Measurements from ENCODE around the gene ABCC4.

ABCC4 gene

DNA sequence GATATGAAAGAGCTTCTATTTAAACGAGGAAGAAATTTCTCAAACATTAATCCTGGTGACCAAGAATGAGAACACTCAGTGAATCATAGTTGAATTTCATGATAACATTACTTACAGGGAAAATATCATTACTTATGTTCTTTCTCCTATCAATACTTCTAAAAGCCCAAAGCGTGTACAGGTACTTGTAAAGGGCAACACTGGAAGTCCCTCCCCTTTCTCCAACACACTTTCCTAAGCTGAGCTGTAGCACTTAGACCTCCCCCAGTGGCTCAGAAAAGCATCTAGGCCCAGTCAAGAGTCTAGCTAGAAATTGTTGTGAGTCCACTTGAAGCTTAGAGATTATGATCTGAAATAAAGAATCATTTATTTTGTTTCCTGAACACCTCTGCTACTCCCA, 150.7 kb downstream of the ABCC4 start:
- CTCF ChIA-PET: no interaction called here

DNA sequence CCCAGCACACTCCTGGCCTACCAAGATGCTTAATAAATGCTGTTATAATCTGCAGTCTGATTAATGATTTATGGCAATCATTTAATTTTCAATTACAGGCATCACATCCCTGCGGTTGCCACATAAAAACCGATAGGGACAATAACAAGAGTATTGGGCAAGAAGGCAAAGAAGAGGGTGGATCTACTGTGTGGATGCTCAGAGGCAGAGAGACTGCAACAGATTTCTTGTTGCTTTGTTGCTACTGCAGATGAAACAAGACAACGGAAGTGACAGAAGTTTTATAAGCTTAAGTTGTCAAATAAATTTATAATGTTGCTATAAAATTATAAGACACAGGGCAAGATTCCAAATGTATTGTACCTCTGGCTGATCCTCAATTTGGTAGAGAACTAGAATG, 154.8 kb downstream of the ABCC4 start:
- no peak for DNase-seq (ENCODE audit: extremely low spot score)
- CTCF ChIA-PET: no interaction called here
- no peak for TF ChIP-seq CTBP1 (IDR thresholded peaks at IDR 0.05; ENCODE audit: borderline replicate concordance)
- no peak for TF ChIP-seq LEF1 (IDR thresholded peaks at IDR 0.05; ENCODE audit: borderline replicate concordance)
- TF ChIP-seq ARNT (IDR thresholded peaks at IDR 0.05): no peak
- no peak for TF ChIP-seq ZNF384 (IDR thresholded peaks at IDR 0.05)
- no peak for TF ChIP-seq SP1 (IDR thresholded peaks at IDR 0.05)
- TF ChIP-seq SUZ12 (IDR thresholded peaks at IDR 0.05): no peak
- no peak for TF ChIP-seq FOXA1 (IDR thresholded peaks at IDR 0.05)
- no peak for TF ChIP-seq ELF4 (IDR thresholded peaks at IDR 0.05)
- TF ChIP-seq, protein P1, sequence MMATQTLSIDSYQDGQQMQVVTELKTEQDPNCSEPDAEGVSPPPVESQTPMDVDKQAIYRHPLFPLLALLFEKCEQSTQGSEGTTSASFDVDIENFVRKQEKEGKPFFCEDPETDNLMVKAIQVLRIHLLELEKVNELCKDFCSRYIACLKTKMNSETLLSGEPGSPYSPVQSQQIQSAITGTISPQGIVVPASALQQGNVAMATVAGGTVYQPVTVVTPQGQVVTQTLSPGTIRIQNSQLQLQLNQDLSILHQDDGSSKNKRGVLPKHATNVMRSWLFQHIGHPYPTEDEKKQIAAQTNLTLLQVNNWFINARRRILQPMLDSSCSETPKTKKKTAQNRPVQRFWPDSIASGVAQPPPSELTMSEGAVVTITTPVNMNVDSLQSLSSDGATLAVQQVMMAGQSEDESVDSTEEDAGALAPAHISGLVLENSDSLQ (IDR thresholded peaks at IDR 0.05): no peak
- TF ChIP-seq L3MBTL2 (conservative IDR thresholded peaks at IDR 0.05): no peak
- no peak for TF ChIP-seq FOXM1 (IDR thresholded peaks at IDR 0.05; ENCODE audit: borderline replicate concordance)
- TF ChIP-seq HDGF (IDR thresholded peaks at IDR 0.05; ENCODE audit: borderline replicate concordance): no peak
- TF ChIP-seq TARDBP (IDR thresholded peaks at IDR 0.05): no peak
- no peak for TF ChIP-seq NFRKB (IDR thresholded peaks at IDR 0.05)
- TF ChIP-seq FOXK2 (IDR thresholded peaks at IDR 0.05): no peak
- no peak for TF ChIP-seq BHLHE40 (IDR thresholded peaks at IDR 0.05; ENCODE audit: borderline replicate concordance)
- POLR2A ChIA-PET: no interaction called here

More for the DNA sequence above, 150.7 kb downstream of the ABCC4 start:
- POLR2A ChIA-PET: no interaction called here
- no peak for DNase-seq (ENCODE audit: extremely low spot score)
- TF ChIP-seq ARNT (IDR thresholded peaks at IDR 0.05) (no peak), ELF4 (IDR thresholded peaks at IDR 0.05) (no peak), SUZ12 (IDR thresholded peaks at IDR 0.05) (no peak), TARDBP (IDR thresholded peaks at IDR 0.05) (no peak), NFRKB (IDR thresholded peaks at IDR 0.05) (no peak), FOXM1 (IDR thresholded peaks at IDR 0.05; ENCODE audit: borderline replicate concordance) (no peak), ZNF384 (IDR thresholded peaks at IDR 0.05) (no peak), CTBP1 (IDR thresholded peaks at IDR 0.05; ENCODE audit: borderline replicate concordance) (no peak), L3MBTL2 (conservative IDR thresholded peaks at IDR 0.05) (no peak)
- TF ChIP-seq, protein P1 (IDR thresholded peaks at IDR 0.05): no peak

DNA sequence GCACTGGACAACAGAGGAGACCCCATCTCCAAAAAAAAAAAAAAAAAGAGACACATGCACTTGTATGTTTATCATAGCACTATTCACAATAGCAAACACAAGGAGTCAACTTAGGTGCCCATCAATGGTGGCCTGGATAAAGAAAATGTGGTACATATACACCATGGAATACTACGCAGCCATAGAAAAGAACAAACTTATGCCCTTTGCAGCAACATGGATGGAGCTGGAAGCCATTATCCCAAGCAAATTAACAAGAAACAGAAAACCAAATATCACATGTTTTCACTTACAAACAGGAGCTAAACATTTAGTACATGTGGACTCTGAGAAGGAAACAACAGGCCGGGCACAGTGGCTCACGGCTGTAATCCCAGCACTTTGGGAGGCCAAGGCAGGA, 155.7 kb downstream of the ABCC4 start:
- TF ChIP-seq FOXK2 (IDR thresholded peaks at IDR 0.05) (no peak), BHLHE40 (IDR thresholded peaks at IDR 0.05; ENCODE audit: borderline replicate concordance) (no peak), ARNT (IDR thresholded peaks at IDR 0.05) (no peak), ELF4 (IDR thresholded peaks at IDR 0.05) (no peak), L3MBTL2 (conservative IDR thresholded peaks at IDR 0.05) (no peak), TARDBP (IDR thresholded peaks at IDR 0.05) (no peak), CTBP1 (IDR thresholded peaks at IDR 0.05; ENCODE audit: borderline replicate concordance) (no peak), HDGF (IDR thresholded peaks at IDR 0.05; ENCODE audit: borderline replicate concordance) (no peak), FOXM1 (IDR thresholded peaks at IDR 0.05; ENCODE audit: borderline replicate concordance) (no peak), LEF1 (IDR thresholded peaks at IDR 0.05; ENCODE audit: borderline replicate concordance) (no peak), FOXA1 (IDR thresholded peaks at IDR 0.05) (no peak), SP1 (IDR thresholded peaks at IDR 0.05) (no peak), NFRKB (IDR thresholded peaks at IDR 0.05) (no peak), SUZ12 (IDR thresholded peaks at IDR 0.05) (no peak), ZNF384 (IDR thresholded peaks at IDR 0.05) (no peak)
- TF ChIP-seq, protein P1 (IDR thresholded peaks at IDR 0.05): no peak
- CTCF ChIA-PET: interaction anchor here (0.7 kb wide), 1 partner anchor 316 kb away, joined by 3 read pairs; no protein-coding TSS in a partner anchor
- POLR2A ChIA-PET: no interaction called here
- no peak for DNase-seq (ENCODE audit: extremely low spot score)

DNA sequence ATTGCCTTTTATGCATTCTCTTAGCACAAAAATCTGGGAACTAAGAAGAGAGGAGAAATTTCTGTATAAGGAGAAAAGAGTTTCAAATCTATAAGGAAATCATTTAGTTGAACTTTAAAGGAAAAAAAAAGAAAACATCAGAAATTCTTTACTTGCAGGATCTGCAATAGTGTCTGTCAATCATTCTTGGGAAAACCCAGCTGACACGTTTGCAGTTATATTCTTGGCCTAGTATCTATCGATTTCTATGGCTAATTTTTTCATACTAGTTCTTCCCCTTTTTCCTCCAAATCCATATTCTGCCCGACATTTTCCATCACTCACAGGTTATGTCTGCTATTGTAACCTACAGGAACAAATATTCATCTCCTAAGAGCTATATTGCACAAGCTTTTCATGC, 160.7 kb downstream of the ABCC4 start:
- ChIA-PET CTCF (no interaction called here), POLR2A (no interaction called here)
- no peak for DNase-seq (ENCODE audit: extremely low spot score)
- TF ChIP-seq, protein P1 (IDR thresholded peaks at IDR 0.05): peak; percentile 27; the same call in 1 of the 2 replicates
- TF ChIP-seq SUZ12 (IDR thresholded peaks at IDR 0.05) (no peak), FOXA1 (IDR thresholded peaks at IDR 0.05) (no peak)

DNA sequence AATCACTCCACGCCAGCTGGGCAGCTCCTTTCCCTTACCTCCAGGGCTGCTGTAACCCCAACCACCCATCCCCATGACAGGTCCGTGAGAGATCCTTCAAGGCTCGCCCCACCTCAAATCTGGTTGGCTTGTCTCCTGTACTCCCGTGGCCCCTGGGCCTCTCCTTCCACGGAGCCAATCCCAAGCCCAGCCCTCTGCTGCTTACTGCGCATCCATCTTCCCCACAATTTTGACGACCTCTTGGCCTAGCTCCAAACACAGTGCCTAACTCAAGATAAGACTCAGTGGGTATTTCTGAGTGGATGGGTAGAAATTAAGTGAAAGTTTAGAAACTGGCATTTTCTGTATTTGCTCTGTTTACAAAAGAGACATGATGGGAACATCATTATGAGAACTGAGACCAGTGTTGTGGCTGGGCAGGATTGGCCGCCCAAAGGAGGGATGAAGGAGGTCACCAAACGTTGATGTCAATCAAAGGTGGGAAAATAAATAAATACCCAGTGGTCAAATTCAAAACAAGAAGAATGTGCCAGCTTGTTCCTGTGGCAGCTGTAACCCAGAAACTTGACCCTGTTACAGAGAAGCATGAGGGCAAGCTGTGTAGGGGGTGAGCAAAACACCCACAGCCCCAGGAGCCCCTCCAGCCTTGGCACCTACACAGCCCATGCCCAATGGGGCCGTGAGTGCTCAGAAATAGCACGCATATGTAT, 162.2 kb downstream of the ABCC4 start:
- TF ChIP-seq TARDBP (IDR thresholded peaks at IDR 0.05): no peak
- TF ChIP-seq L3MBTL2 (conservative IDR thresholded peaks at IDR 0.05): no peak
- no peak for TF ChIP-seq BHLHE40 (IDR thresholded peaks at IDR 0.05; ENCODE audit: borderline replicate concordance)
- TF ChIP-seq NFRKB (IDR thresholded peaks at IDR 0.05): no peak
- TF ChIP-seq, protein P1 (IDR thresholded peaks at IDR 0.05): no peak
- TF ChIP-seq SUZ12 (IDR thresholded peaks at IDR 0.05): no peak
- no peak for TF ChIP-seq LEF1 (IDR thresholded peaks at IDR 0.05; ENCODE audit: borderline replicate concordance)
- no peak for TF ChIP-seq FOXM1 (IDR thresholded peaks at IDR 0.05; ENCODE audit: borderline replicate concordance)
- no peak for TF ChIP-seq ARNT (IDR thresholded peaks at IDR 0.05)
- no peak for TF ChIP-seq FOXK2 (IDR thresholded peaks at IDR 0.05)
- no peak for TF ChIP-seq SP1 (IDR thresholded peaks at IDR 0.05)
- no peak for TF ChIP-seq ZNF384 (IDR thresholded peaks at IDR 0.05)
- no peak for TF ChIP-seq FOXA1 (IDR thresholded peaks at IDR 0.05)
- no peak for TF ChIP-seq CTBP1 (IDR thresholded peaks at IDR 0.05; ENCODE audit: borderline replicate concordance)
- TF ChIP-seq ELF4 (IDR thresholded peaks at IDR 0.05): no peak
- no peak for TF ChIP-seq HDGF (IDR thresholded peaks at IDR 0.05; ENCODE audit: borderline replicate concordance)
- ChIA-PET CTCF (no interaction called here), POLR2A (no interaction called here)
- no peak for DNase-seq (ENCODE audit: extremely low spot score)

Measured in HEK293T (cell line).